GM12878 (cell line): ENCODE measurements around the gene NDOR1. TPM values are rescaled to one million over a fixed set of nuclear protein-coding genes. Genes with fewer than 3 reads are reported as not detected.

Experiments
- ATAC-seq: fragments of 200-7000 bp; cut with Tn5 transposase; 3 replicates; pipeline ENCODE4 v1.9.1; 2020; ENCODE audit warnings: mild to moderate bottlenecking, moderate library complexity
- BruUV-seq: library from RNA; stranded (reverse); fragments of 400-500 nt; replicated peaks from 2 replicates; lab custom pipeline; 2021; lab: Mats Ljungman, UMichigan
- CTCF ChIA-PET: fragments of 300-600 bp; sonication (Branson Sonifier 250); formaldehyde crosslinking; extraction: SDS; loops from one replicate; lab custom pipeline; 2021; ENCODE audit warnings: inconsistent platforms; lab: Yijun Ruan, JAX
- POLR2A ChIA-PET: fragments of 350-600 bp; formaldehyde crosslinking; extraction: SDS; loops from one replicate; lab custom pipeline; 2021; ENCODE audit warnings: inconsistent platforms; lab: Charles Lee
- RAD21 ChIA-PET: fragments of 300-600 bp; sonication (Branson Sonifier 250); formaldehyde crosslinking; loops from one replicate; lab custom pipeline; 2023; ENCODE audit warnings: antibody characterized with exemption; ENCODE audit not compliant: unreplicated experiment; lab: Charles Lee
- SMC1A ChIA-PET: fragments of 300-600 bp; sonication (Branson Sonifier 250); formaldehyde crosslinking; loops from one replicate; lab custom pipeline; 2023; ENCODE audit not compliant: unreplicated experiment, uncharacterized antibody; lab: Charles Lee
- DNase-seq: peaks from one replicate; pipeline ENCODE4 v3.0.0-alpha.2; 2011; ENCODE audit warnings: low read depth, low spot score
- FAIRE-seq: peaks from 3 replicates; lab custom pipeline; 2011; peaks lifted over from hg19 to GRCh38; lab: Jason Lieb, UNC
- H2AFZ ChIP-seq: 2 replicates; pipeline ENCODE4 v1.6.0; 2011; ENCODE audit warnings: low read depth, low read length, control low read depth; ENCODE audit not compliant: control insufficient read depth
- H3K27ac ChIP-seq: 2 replicates; pipeline ENCODE4 v1.5.1; 2011; ENCODE audit warnings: control low read depth; ENCODE audit not compliant: control insufficient read depth, insufficient read depth
- H3K27me3 ChIP-seq, 2 experiments: replicated peaks in 1 of 2; 2 replicates each; pipeline versions ENCODE4 v1.6.0 to v1.6.1; 2011; ENCODE audit warnings: low read length in 1 of 2; ENCODE audit not compliant: control insufficient read depth in 2 of 2, insufficient read depth in 2 of 2
- H3K36me3 ChIP-seq, 2 experiments: 2 replicates each; pipeline ENCODE4 v1.5.1; 2011; ENCODE audit warnings: low read length in 1 of 2; ENCODE audit not compliant: control insufficient read depth in 2 of 2, insufficient read depth in 2 of 2
- H3K4me1 ChIP-seq: 2 replicates; pipeline ENCODE4 v1.6.1; 2011; ENCODE audit warnings: mild to moderate bottlenecking, low read length, moderate library complexity, mixed read lengths; ENCODE audit not compliant: control insufficient read depth, insufficient read depth
- H3K4me2 ChIP-seq: 2 replicates; pipeline ENCODE4 v1.6.0; 2011; ENCODE audit warnings: control low read depth; ENCODE audit not compliant: control insufficient read depth, insufficient read depth
- H3K4me3 ChIP-seq: fragments of 200-600 bp; sonication (generic); 2 replicates; pipeline ENCODE4 v1.5.1; 2016
- H3K79me2 ChIP-seq: 2 replicates; pipeline ENCODE4 v1.6.0; 2011; ENCODE audit warnings: low read length; ENCODE audit not compliant: control insufficient read depth, insufficient read depth
- H3K9ac ChIP-seq: 2 replicates; pipeline ENCODE4 v1.8.0; 2011; ENCODE audit warnings: low read length, control low read depth, mixed read lengths; ENCODE audit not compliant: control insufficient read depth, insufficient read depth
- H3K9me3 ChIP-seq: replicated peaks from 3 replicates; pipeline ENCODE4 v1.5.1; 2011; ENCODE audit warnings: mild to moderate bottlenecking, low read length; ENCODE audit not compliant: control insufficient read depth, insufficient read depth
- H4K20me1 ChIP-seq: 2 replicates; pipeline ENCODE4 v1.6.0; 2011; ENCODE audit not compliant: control insufficient read depth, insufficient read depth
- ATF2 ChIP-seq: IDR thresholded peaks from 2 replicates; pipeline ENCODE4 v1.6.1; 2012; ENCODE audit warnings: low read length, inconsistent platforms
- E2F8 ChIP-seq: fragments of 450-650 bp; IDR thresholded peaks from 2 replicates; pipeline ENCODE4 v1.6.1; 2018; ENCODE audit warnings: mild to moderate bottlenecking, low read depth, moderate library complexity; ENCODE audit not compliant: partially characterized antibody
- EZH2 ChIP-seq: IDR thresholded peaks from 2 replicates; pipeline ENCODE4 v1.6.1; 2012; ENCODE audit warnings: low read depth, mild to moderate bottlenecking, control low read depth, inconsistent platforms, low read length, borderline replicate concordance; ENCODE audit not compliant: control insufficient read depth
- FOXM1 ChIP-seq: IDR thresholded peaks from 2 replicates; pipeline ENCODE4 v1.6.1; 2012; ENCODE audit warnings: low read depth, mild to moderate bottlenecking, inconsistent platforms, low read length, moderate library complexity
- HDAC2 ChIP-seq: fragments of 200-600 bp; sonication (generic); IDR thresholded peaks from 2 replicates; pipeline ENCODE4 v1.6.1; 2017
- POLR2A ChIP-seq: IDR thresholded peaks from 2 replicates; pipeline ENCODE4 v1.6.1; 2011; ENCODE audit warnings: low read depth, mild to moderate bottlenecking, low read length
- ZBTB11 ChIP-seq: fragments of 450-650 bp; formaldehyde crosslinking; IDR thresholded peaks from 2 replicates; pipeline ENCODE4 v1.5.0; 2022; ENCODE audit warnings: mild to moderate bottlenecking, missing genetic modification characterization
- WGBS: methylation state at CpG from one replicate; pipeline ENCODE4 v1.1.6; 2016; ENCODE audit warnings: low lambda C conversion rate; ENCODE audit not compliant: insufficient replicate concordance, insufficient coverage; ENCODE audit errors: missing lambda C conversion rate; 5-methylcytosine and 5-hydroxymethylcytosine counted together
- in situ Hi-C: fragments of 300-500 bp; cut with MboI; formaldehyde crosslinking; loops from 9 replicates; pipeline ENCODE4 v1.14.3; 2018; ENCODE audit warnings: mixed read lengths
- intact Hi-C: fragments of 100-400 bp; cut with micrococcal nuclease; formaldehyde crosslinking; loops from one replicate; pipeline ENCODE4 v1.14.2; 2022; ENCODE audit not compliant: unreplicated experiment
- polyA plus RNA-seq, 11 experiments: library from polyadenylated mRNA; depleted of rRNA in 4 of 11; unstranded in 6 of 11; stranded (reverse) in 5 of 11; fragments of >200 nt; fragmentation: Nextera tagmentation in 4 of 11; fragmentation: Illumina TruSeq in 1 of 11; extraction: Ambion mirVana in 4 of 11; extraction: Trizol in 1 of 11; gene quantifications; 1 replicate in 1 of 11; 2 replicates in 10 of 11; pipeline versions ENCODE4 v1.2.1 to v1.2.3, GENCODE V29; 2011 to 2016; ENCODE audit warnings: inconsistent platforms in 2 of 11, missing spikeins in 2 of 11, low read depth in 1 of 11
- total RNA-seq, 4 experiments: library from RNA; depleted of rRNA in 3 of 4; stranded (reverse); fragments of >200 nt in 3 of 4; fragmentation: Illumina TruSeq in 1 of 4; extraction: Trizol in 1 of 4; gene quantifications; 2 replicates each; pipeline versions ENCODE4 v1.2.1 to v1.2.3, GENCODE V29; 2013 to 2021

NDOR1 gene
- total and polyA plus RNA-seq, 10 of the 15 experiments (the other 5 are each of a cell fraction or from before 2014, with no cell fraction given), result 0.04 to 32.9 (median 11.1) TPM

DNA sequence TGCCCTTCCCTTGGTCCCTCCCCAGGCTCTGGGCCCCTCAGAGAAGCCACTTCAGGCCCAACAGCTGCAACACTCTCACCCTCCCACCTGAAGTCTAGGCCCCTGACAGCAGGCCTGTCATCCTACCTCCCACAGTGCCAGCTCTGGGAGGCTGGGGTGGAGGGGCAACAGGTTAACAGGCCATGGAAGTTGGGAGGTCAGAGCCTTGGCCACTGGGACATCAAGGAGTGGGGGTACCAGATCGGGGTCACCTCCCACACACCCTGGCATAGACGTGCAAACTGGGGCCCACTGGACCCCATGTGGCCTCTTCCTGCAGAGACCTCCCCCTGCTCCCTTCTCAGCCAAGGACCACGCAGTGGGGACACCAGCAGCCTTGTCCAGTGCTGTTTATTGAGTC, 14.3 kb upstream of the NDOR1 start:
- intact Hi-C loops, result no loop called here
- DNase-seq, result no peak
- Histone ChIP-seq H4K20me1 (peaks cover 7% of the 10 kb centered on the region; the same call in 1 of the 2 replicates), H3K4me2 (no peak overlapping the region), H3K27ac (no peak overlapping the region), H3K36me3 (peaks cover 0 to 7% of the 10 kb centered on the region in 2 experiments; a peak in 3 of 4 replicates), H3K9ac (no peak overlapping the region), H3K4me3 (no peak overlapping the region), H3K27me3 (no peaks in the 10 kb centered on the region), H3K79me2 (peaks cover 33% of the 10 kb centered on the region), H3K4me1 (peaks cover 22% of the 10 kb centered on the region), H3K9me3 (no peaks in the 10 kb centered on the region), H2AFZ (no peak overlapping the region)
- no peak for TF ChIP-seq HDAC2
- no peak for TF ChIP-seq EZH2
- no peak for TF ChIP-seq ZBTB11 (CRISPR knock-in tag)
- no peak for TF ChIP-seq ATF2
- TF ChIP-seq E2F8, result no peak
- no peak for TF ChIP-seq FOXM1
- peak; percentile 38; the same call in 1 of the 2 replicates for TF ChIP-seq POLR2A
- in situ Hi-C loops, result no loop called here
- FAIRE-seq, result no peak
- ChIA-PET CTCF (interaction anchor here (0.9 kb wide), 1 partner anchor 68 kb away, joined by 5 read pairs; no protein-coding TSS in a partner anchor), SMC1A (no interaction called here), POLR2A (interaction anchor here (0.6 kb wide), 1 partner anchor 70 kb away, joined by 3 read pairs; no protein-coding TSS in a partner anchor), RAD21 (no interaction called here)
- BruUV-seq, result no TSS peak
- ATAC-seq, result no peak
- 67% methylated on average over 3 of the region's 3 CpGs for WGBS
